Measurements from ENCODE around the gene CYP3A5. TPM values are rescaled to one million over a fixed set of nuclear protein-coding genes. Genes with fewer than 3 reads are reported as not detected.

CYP3A5 gene
- total RNA-seq: 3.1 and 3.9 TPM in 2 replicates

DNA sequence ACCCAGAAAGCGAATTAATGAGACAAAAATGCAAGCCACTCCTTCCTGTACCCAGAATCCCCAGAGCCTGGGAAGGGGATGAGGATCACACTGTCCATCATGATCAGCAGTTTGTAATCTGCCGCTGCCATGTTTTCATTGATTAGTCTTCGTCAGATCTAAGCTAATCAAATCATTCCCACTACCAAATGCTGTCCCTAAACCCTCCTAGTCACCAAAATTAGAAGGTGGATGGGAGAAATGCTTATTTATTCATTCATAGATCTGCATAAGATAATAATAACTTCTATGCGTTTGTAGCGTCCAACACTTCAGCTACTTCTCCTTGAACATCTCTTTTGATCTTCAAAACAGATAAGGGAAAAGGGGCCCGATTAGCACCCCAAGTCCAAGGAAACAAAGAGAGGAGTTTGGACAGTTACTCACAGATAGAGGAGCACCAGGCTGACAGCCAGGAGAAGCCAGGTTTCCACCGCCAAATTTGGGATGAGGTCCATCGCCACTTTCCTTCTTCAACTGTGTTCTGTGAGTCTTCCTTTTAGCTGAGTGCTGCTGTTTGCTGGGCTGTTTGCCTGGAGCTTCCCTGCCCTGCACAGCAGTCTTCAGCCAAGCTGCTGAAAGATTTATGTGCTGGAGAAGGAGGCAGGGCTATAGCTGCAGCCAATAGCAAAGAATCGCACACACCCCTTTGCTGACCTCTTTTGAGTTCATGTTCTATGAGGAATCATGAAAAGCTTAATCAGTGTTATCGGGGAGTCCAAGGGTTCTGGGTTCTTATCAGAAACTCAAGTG lies at the start of gene CYP3A5:
Gene CYP3A5 (minus strand): TSS at position 597 of the 792 bp plus-strand sequence. CDS start 100 bp downstream, at position 497.

DNA sequence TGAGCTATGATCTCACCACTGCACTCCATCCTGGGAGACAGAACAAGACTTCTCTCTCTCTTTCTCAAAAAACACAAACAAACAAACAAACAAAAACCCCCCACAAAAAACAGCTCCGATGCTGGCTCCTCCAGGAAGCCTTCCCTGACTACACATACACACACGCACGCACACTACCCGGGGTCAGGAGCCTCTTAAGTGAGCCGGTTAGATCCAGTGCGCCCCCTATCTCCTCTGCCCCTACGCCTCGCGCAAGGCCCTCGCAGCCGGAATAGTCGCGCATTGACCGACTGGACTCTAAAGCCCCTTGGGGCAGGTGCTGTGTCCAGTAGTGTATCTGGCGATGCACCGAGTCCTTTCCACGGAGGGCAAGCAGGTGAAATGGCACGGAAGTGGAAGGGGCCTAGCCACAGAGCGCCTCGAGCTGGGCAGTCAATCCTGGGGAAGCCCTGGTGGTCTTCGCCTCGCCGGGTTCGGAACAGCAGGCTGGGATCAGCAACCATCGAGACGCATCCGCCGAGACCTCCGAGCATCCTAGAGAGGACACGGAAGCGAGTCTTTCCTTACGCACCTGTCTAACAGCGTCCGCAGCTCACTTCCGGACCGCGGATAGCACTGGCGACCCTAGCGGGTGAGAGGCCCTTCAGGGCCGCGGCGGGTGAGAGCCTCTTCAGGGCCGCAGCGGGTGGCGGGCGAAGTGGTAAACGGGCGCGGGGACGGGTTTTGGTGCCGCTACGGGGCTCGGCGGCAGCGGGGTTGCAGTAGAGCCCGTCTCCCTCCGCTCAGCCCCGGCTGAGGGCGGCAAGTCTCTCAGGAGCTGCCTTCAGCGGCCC lies 63.2 kb downstream of the CYP3A5 start, which contains the start of gene ZSCAN25:
Gene ZSCAN25 (plus strand): TSS at position 588 of the 833 bp plus-strand sequence. CDS start 2,661 bp downstream, outside the sequence.

Other genes starting within 250 kb of the CYP3A5 start
- 6.3 and 6.6 TPM in 2 replicates for gene PTCD1, start 241.2 kb downstream of the CYP3A5 start, total RNA-seq
- gene CPSF4, start 241.1 kb downstream of the CYP3A5 start, total RNA-seq: 26.5 and 27.6 TPM in 2 replicates
- gene ATP5MF, start 213.8 kb downstream of the CYP3A5 start, total RNA-seq: 201 and 565 TPM in 2 replicates
- 4.7 and 5.4 TPM in 2 replicates for gene ZNF789, start 207.1 kb downstream of the CYP3A5 start, total RNA-seq
- 19.7 and 21.1 TPM in 2 replicates for gene ZNF394, start 179.7 kb downstream of the CYP3A5 start, total RNA-seq
- gene ZKSCAN5, start 175.3 kb downstream of the CYP3A5 start, total RNA-seq: 8.7 and 10.7 TPM in 2 replicates
- 8.0 and 8.4 TPM in 2 replicates for gene FAM200A, start 127.9 kb downstream of the CYP3A5 start, total RNA-seq
- 38.6 and 43.2 TPM in 2 replicates for gene ZNF655, start 121.4 kb downstream of the CYP3A5 start, total RNA-seq
- gene TMEM225B, start 81.7 kb downstream of the CYP3A5 start, total RNA-seq: 1.3 and 1.5 TPM in 2 replicates
- gene ZSCAN25, start 63.0 kb downstream of the CYP3A5 start, total RNA-seq: 9.1 and 11.0 TPM in 2 replicates
- gene CYP3A7, start 55.2 kb upstream of the CYP3A5 start, total RNA-seq: 0.34 and 1.1 TPM in 2 replicates
- gene CYP3A4, start 104.2 kb upstream of the CYP3A5 start, total RNA-seq: not detected in 2 replicates
- gene CYP3A43, start 148.0 kb upstream of the CYP3A5 start, total RNA-seq: not detected in 2 replicates
- gene OR2AE1, start 197.0 kb upstream of the CYP3A5 start, total RNA-seq: 0.16 and 0.34 TPM in 2 replicates
- gene TRIM4, start 239.5 kb upstream of the CYP3A5 start, total RNA-seq: 23.3 and 26.1 TPM in 2 replicates
- gene GJC3, start 249.6 kb upstream of the CYP3A5 start, total RNA-seq: not detected in 2 replicates